H9 (cell line): ENCODE results near the gene GCLC. TPM values are rescaled to one million over a fixed set of nuclear protein-coding genes. Genes with fewer than 3 reads are reported as not detected.

Experiments
- DNase-seq: peaks from one replicate; pipeline ENCODE4 v3.0.0-alpha.2; 2017
- H2AFZ ChIP-seq: one replicate; pipeline ENCODE4 v1.6.1; 2013; ENCODE audit warnings: mild to moderate bottlenecking, low read length, control low read depth, moderate library complexity
- H2AK5ac ChIP-seq: 2 replicates; pipeline ENCODE4 v1.6.1; 2013; ENCODE audit warnings: low read length, control low read depth, mixed read lengths; ENCODE audit not compliant: insufficient read length
- H2BK120ac ChIP-seq: one replicate; pipeline ENCODE4 v1.6.1; 2013; ENCODE audit warnings: low read depth, mild to moderate bottlenecking, low read length, control low read depth, inconsistent platforms; ENCODE audit not compliant: poor library complexity, severe bottlenecking
- H2BK12ac ChIP-seq: 2 replicates; pipeline ENCODE4 v1.6.1; 2013; ENCODE audit warnings: low read length, control low read depth, mixed read lengths, low read depth; ENCODE audit not compliant: insufficient read length
- H2BK15ac ChIP-seq: 2 replicates; pipeline ENCODE4 v1.6.1; 2013; ENCODE audit warnings: low read depth, low read length, control low read depth
- H2BK20ac ChIP-seq: one replicate; pipeline ENCODE4 v1.6.1; 2013; ENCODE audit warnings: low read depth, mild to moderate bottlenecking, low read length, control low read depth, inconsistent platforms; ENCODE audit not compliant: poor library complexity, severe bottlenecking
- H2BK5ac ChIP-seq: 2 replicates; pipeline ENCODE4 v1.6.1; 2013; ENCODE audit warnings: low read length, control low read depth, mixed read lengths; ENCODE audit not compliant: insufficient read length
- H3K14ac ChIP-seq: 2 replicates; pipeline ENCODE4 v1.6.1; 2013; ENCODE audit warnings: low read length, control low read depth; ENCODE audit not compliant: insufficient read depth
- H3K18ac ChIP-seq: 2 replicates; pipeline ENCODE4 v1.6.1; 2013; ENCODE audit warnings: low read depth, mild to moderate bottlenecking, mixed read lengths, low read length, control low read depth; ENCODE audit not compliant: insufficient read length
- H3K23ac ChIP-seq: 2 replicates; pipeline ENCODE4 v1.6.1; 2013; ENCODE audit warnings: low read length, control low read depth, mixed read lengths, low read depth; ENCODE audit not compliant: insufficient read length
- H3K23me2 ChIP-seq: 2 replicates; pipeline ENCODE4 v1.6.1; 2013; ENCODE audit warnings: low read depth, mild to moderate bottlenecking, mixed read lengths, low read length, control low read depth; ENCODE audit not compliant: insufficient read length, poor library complexity, severe bottlenecking
- H3K27ac ChIP-seq: 2 replicates; pipeline ENCODE4 v1.5.1; 2013; ENCODE audit warnings: low read length, control low read depth, mixed read lengths, low read depth; ENCODE audit not compliant: insufficient read length
- H3K27me3 ChIP-seq: 2 replicates; pipeline ENCODE4 v1.6.1; 2013; ENCODE audit warnings: low read length, control low read depth, inconsistent platforms; ENCODE audit not compliant: insufficient read depth
- H3K4ac ChIP-seq: 2 replicates; pipeline ENCODE4 v1.6.1; 2013; ENCODE audit warnings: low read depth, mild to moderate bottlenecking, control low read depth, inconsistent platforms, low read length, moderate library complexity
- H3K4me1 ChIP-seq: 2 replicates; pipeline ENCODE4 v1.6.1; 2013; ENCODE audit warnings: low read length, control low read depth, inconsistent platforms; ENCODE audit not compliant: insufficient read depth
- H3K4me2 ChIP-seq: 2 replicates; pipeline ENCODE4 v1.6.1; 2013; ENCODE audit warnings: low read length, control low read depth, mixed read lengths; ENCODE audit not compliant: insufficient read length, insufficient read depth
- H3K56ac ChIP-seq: 2 replicates; pipeline ENCODE4 v1.6.1; 2013; ENCODE audit warnings: low read depth, mild to moderate bottlenecking, mixed read lengths, low read length, control low read depth; ENCODE audit not compliant: insufficient read length
- H3K79me1 ChIP-seq: 2 replicates; pipeline ENCODE4 v1.6.1; 2013; ENCODE audit warnings: low read depth, mild to moderate bottlenecking, moderate library complexity, low read length, control low read depth, inconsistent platforms; ENCODE audit not compliant: insufficient read depth, poor library complexity, severe bottlenecking
- H3K79me2 ChIP-seq: 2 replicates; pipeline ENCODE4 v1.6.1; 2013; ENCODE audit warnings: low read length, control low read depth, inconsistent platforms; ENCODE audit not compliant: insufficient read depth
- H3K9ac ChIP-seq: 2 replicates; pipeline ENCODE4 v1.6.1; 2013; ENCODE audit warnings: low read length, control low read depth, mixed read lengths; ENCODE audit not compliant: insufficient read length; ENCODE audit errors: extremely low read depth
- H3K9me3 ChIP-seq: one replicate; pipeline ENCODE4 v1.6.1; 2013; ENCODE audit warnings: low read depth, low read length, inconsistent platforms; ENCODE audit not compliant: control insufficient read depth
- H3T11ph ChIP-seq: one replicate; pipeline ENCODE4 v1.6.1; 2013; ENCODE audit warnings: mild to moderate bottlenecking, low read length, control low read depth, inconsistent platforms
- H4K20me1 ChIP-seq: one replicate; pipeline ENCODE4 v1.6.1; 2013; ENCODE audit not compliant: control insufficient read depth, insufficient read length, insufficient read depth
- H4K5ac ChIP-seq: 2 replicates; pipeline ENCODE4 v1.6.1; 2013; ENCODE audit warnings: low read depth, mild to moderate bottlenecking, mixed read lengths, low read length, control low read depth; ENCODE audit not compliant: insufficient read length
- H4K8ac ChIP-seq: replicated peaks from 2 replicates; pipeline ENCODE4 v1.6.1; 2013; ENCODE audit warnings: low read length, control low read depth, mixed read lengths, low read depth; ENCODE audit not compliant: insufficient read length
- H4K91ac ChIP-seq: 2 replicates; pipeline ENCODE4 v1.6.1; 2013; ENCODE audit warnings: low read depth, mild to moderate bottlenecking, moderate library complexity, mixed read lengths, low read length, control low read depth; ENCODE audit not compliant: insufficient read length
- H3K27ac Mint-ChIP-seq, 3 experiments: 2 replicates in 2 of 3; 3 replicates in 1 of 3; pipeline ENCODE4 v1.8.0; 2020 to 2021; ENCODE audit warnings: mixed read lengths in 3 of 3, mild to moderate bottlenecking in 1 of 3, moderate library complexity in 1 of 3
- H3K27me3 Mint-ChIP-seq: 2 replicates; pipeline ENCODE4 v1.8.0; 2021; ENCODE audit warnings: low read depth, mild to moderate bottlenecking, moderate library complexity, mixed read lengths
- H3K36me3 Mint-ChIP-seq, 3 experiments: 2 replicates in 2 of 3; 3 replicates in 1 of 3; pipeline ENCODE4 v1.8.0; 2020 to 2021; ENCODE audit warnings: low read depth in 3 of 3, mixed read lengths in 3 of 3; ENCODE audit not compliant: insufficient read depth in 1 of 3
- H3K4me1 Mint-ChIP-seq, 2 experiments: 2 replicates each; pipeline ENCODE4 v1.8.0; 2020; ENCODE audit warnings: mixed read lengths in 2 of 2
- H3K4me3 Mint-ChIP-seq, 2 experiments: 2 replicates in 1 of 2; 3 replicates in 1 of 2; pipeline ENCODE4 v1.8.0; 2020 to 2021; ENCODE audit warnings: mild to moderate bottlenecking in 2 of 2, mixed read lengths in 2 of 2, moderate library complexity in 1 of 2
- H3K9me3 Mint-ChIP-seq, 2 experiments: 2 replicates in 1 of 2; 3 replicates in 1 of 2; pipeline ENCODE4 v1.8.0; 2020; ENCODE audit warnings: mild to moderate bottlenecking in 2 of 2, mixed read lengths in 2 of 2, moderate library complexity in 1 of 2
- CTCF ChIP-seq: fragments of 200-600 bp; sonication (generic); conservative IDR thresholded peaks from 3 replicates; pipeline ENCODE4 v1.8.0; 2021; ENCODE audit warnings: antibody characterized with exemption, mild to moderate bottlenecking
- WGBS: extraction: QIAGEN DNeasy Blood & Tissue Kit; methylation state at CpG from one replicate; pipeline ENCODE4 v1.1.7; 2013; ENCODE audit warnings: missing lambda C conversion rate, low lambda C conversion rate, mixed read lengths; ENCODE audit not compliant: insufficient read length; ENCODE audit errors: extremely low coverage; 5-methylcytosine and 5-hydroxymethylcytosine counted together
- total RNA-seq: library from RNA; stranded (reverse); gene quantifications from 2 replicates; pipeline ENCODE4 v1.2.1, GENCODE V29; 2021

GCLC gene
- total RNA-seq, 1 experiment from 2014 or later: 55.5 TPM

- H4K5ac ChIP-seq: no peak overlapping the region
- peaks cover 5% of the 10 kb centered on the region for H3K4me1 ChIP-seq
- H3K9ac ChIP-seq: no peak overlapping the region
- H3K36me3 Mint-ChIP-seq: peaks cover 8 to 22% (median 10%) of the 10 kb centered on the region in 3 experiments; a peak in 6 of 7 replicates
- no CpG with 5 or more reads among the region's 8 CpGs for WGBS
- H3K18ac ChIP-seq: no peak overlapping the region
- no peaks in the 10 kb centered on the region for H4K20me1 ChIP-seq
- no peak overlapping the region for H4K91ac ChIP-seq
- no peak overlapping the region for H3K4me3 Mint-ChIP-seq
- no peak for DNase-seq
- no peak overlapping the region for H3K27ac ChIP-seq
- no peak overlapping the region for H2BK5ac ChIP-seq
- no peak overlapping the region for H2BK12ac ChIP-seq
- H3K23ac ChIP-seq: no peak overlapping the region
- no peak overlapping the region for H2AFZ ChIP-seq
- H2BK120ac ChIP-seq: no peak overlapping the region
- H3K9me3 Mint-ChIP-seq: no peaks in the 10 kb centered on the region
- no peak overlapping the region for H4K8ac ChIP-seq
- H3K4me2 ChIP-seq: no peak overlapping the region
- no peak overlapping the region for H2BK20ac ChIP-seq
- H3K56ac ChIP-seq: no peak overlapping the region
- no peaks in the 10 kb centered on the region for H3K27me3 ChIP-seq
- H3K27me3 Mint-ChIP-seq: no peaks in the 10 kb centered on the region
- no peak overlapping the region for H3K4ac ChIP-seq
- H3K14ac ChIP-seq: no peak overlapping the region
- peaks cover 1% of the 10 kb centered on the region; the same call in 1 of the 2 replicates for H3K79me2 ChIP-seq
- no peaks in the 10 kb centered on the region for H3K23me2 ChIP-seq
- peaks cover 50% of the 10 kb centered on the region in 2 experiments for H3K4me1 Mint-ChIP-seq
- H3T11ph ChIP-seq: no peak overlapping the region
- peaks cover 4% of the 10 kb centered on the region for H3K79me1 ChIP-seq
- H2BK15ac ChIP-seq: no peak overlapping the region
- no peak for TF ChIP-seq CTCF
- no peak overlapping the region for H2AK5ac ChIP-seq
- peak overlapping the region in 2 of 3 experiments; percentile 25 to 36; a peak in 4 of 7 replicates for H3K27ac Mint-ChIP-seq
- H3K9me3 ChIP-seq: no peaks in the 10 kb centered on the region
Observed at GRCh38 chr6:53523511-53524454, 21.1 kb downstream of the GCLC start.
